ENCODE data around the gene LHX2.

The LHX2 gene

DNA sequence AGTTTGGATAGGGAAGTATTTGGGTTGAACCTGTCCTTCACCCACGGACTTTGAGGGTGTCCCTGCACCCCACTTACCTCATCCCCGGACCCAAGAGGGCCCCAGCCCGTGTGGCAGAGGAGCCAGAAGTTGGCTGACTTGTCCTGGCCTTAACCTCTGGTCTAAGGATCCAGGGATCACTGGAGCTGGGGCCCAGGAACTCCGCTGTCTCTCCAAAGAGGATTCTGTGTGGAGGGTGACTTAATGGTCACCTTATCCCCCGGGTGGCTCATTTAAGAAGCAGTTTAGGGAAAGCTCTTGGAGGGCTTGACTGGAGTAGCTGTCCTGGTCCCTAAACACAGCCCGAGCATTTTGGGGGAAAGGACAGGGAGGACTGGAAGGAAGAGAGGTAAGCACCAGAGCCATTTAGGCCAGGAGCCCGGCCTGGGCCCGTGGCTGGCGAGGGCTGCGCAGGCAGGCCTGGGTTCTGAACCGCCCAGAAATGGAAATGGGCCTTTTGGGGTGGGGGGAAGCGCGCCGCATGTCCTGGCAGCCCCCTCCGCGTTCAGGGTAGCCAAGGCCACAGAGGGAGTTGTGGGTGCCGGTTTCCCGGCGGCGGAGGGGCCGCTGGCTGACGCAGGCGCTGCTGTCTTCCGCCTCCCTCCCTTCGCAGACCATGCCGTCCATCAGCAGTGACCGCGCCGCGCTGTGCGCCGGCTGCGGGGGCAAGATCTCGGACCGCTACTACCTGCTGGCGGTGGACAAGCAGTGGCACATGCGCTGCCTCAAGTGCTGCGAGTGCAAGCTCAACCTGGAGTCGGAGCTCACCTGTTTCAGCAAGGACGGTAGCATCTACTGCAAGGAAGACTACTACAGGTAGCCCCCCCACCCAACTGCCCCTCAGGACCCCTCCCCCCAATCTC is 2.0 kb downstream of the LHX2 start:
- no peak for DNase-seq (ENCODE audit: low read depth, low spot score)

DNA sequence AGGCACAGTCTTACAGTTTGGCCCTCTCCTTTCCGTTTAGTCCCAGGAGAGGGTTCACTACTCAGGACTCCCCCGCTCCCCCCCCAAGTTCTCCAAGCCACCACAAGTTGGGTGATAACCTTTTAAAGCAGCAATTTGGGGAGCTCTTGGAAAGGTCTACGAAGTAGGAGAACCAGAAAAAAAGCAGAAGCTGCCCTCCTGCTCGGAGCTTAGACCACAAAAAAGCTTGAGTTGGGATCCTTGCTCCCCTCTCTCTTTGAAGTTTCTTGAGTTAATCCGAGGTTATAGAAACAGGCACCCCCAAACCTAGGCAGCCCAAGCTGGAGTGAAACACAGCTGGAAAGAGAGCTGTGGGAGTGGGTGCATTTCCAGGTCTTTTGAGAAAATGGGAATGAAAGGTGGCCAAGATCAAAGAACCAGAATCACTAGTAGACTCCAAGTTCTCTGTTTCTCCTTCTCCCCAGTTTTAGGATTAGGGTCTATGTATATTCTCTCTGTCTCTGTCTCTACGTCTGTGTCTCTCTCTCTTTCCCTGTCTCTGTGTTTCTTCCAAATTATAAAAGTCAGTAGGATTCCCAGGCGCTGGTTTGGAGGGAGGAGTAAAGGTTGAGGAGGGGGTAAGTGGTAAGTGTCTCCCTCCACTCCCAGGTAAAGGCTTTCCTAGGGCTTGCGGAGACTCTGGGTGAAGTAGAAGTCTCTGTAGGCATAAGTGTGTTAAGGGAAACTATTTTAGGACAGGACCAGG is 2.8 kb downstream of the LHX2 start:
- no peak for DNase-seq (ENCODE audit: low read depth, low spot score)

DNA sequence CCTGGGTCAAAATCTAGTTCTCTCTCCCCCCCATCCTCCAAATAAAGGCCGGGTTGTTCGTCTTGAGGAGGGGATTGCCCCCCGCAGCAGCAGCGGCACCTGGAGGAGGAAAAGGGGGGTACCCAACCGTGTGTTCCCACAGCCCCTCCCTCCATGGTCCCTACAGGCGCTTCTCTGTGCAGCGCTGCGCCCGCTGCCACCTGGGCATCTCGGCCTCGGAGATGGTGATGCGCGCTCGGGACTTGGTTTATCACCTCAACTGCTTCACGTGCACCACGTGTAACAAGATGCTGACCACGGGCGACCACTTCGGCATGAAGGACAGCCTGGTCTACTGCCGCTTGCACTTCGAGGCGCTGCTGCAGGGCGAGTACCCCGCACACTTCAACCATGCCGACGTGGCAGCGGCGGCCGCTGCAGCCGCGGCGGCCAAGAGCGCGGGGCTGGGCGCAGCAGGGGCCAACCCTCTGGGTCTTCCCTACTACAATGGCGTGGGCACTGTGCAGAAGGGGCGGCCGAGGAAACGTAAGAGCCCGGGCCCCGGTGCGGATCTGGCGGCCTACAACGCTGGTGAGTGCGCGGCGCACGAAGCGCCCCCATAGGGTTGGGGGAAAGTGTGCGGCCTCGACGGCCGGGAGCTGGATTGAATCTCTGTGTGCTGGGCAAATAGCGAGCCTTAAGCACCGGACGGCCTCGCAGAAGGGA is 3.5 kb downstream of the LHX2 start:
- no peak for DNase-seq (ENCODE audit: low read depth, low spot score)

- no peak for DNase-seq (ENCODE audit: low read depth, low spot score)
Observed at GRCh38 chr9:124015661-124016131, 4.1 kb downstream of the LHX2 start.

GRCh38 chr9:124016175-124017050 is 4.8 kb downstream of the LHX2 start:
- no peak for DNase-seq (ENCODE audit: low read depth, low spot score)

GRCh38 chr9:124017051-124017928 is 5.7 kb downstream of the LHX2 start:
- DNase-seq (ENCODE audit: low read depth, low spot score): no peak

- DNase-seq (ENCODE audit: low read depth, low spot score): no peak
Observed at GRCh38 chr9:124017929-124018729, 6.6 kb downstream of the LHX2 start.

GRCh38 chr9:124018730-124019697 is 7.4 kb downstream of the LHX2 start:
- no peak for DNase-seq (ENCODE audit: low read depth, low spot score)

GRCh38 chr9:124019771-124020519 is 8.4 kb downstream of the LHX2 start:
- no peak for DNase-seq (ENCODE audit: low read depth, low spot score)

GRCh38 chr9:124020520-124021384 is 9.2 kb downstream of the LHX2 start:
- DNase-seq (ENCODE audit: low read depth, low spot score): no peak

DNA sequence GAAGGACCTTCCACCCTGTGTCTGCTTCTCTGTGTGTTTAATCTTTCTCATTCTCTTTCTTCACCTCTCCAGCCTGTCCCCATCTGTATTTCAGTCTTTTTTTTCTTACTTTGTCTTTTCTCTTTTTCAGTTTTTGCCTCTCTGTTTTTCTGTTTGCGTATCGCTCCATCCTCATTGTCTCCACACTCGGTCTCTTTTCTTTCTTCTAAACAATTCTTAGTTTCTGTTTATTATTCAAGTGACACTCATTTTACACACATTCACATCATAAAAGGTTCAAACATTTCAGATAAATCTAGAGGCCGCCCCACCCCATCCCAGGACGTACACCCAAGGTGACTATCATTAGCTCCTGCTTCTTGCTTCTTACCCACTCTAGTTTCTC is 9.8 kb downstream of the LHX2 start:
- no peak for DNase-seq (ENCODE audit: low read depth, low spot score)

GRCh38 chr9:124022201-124023121 is 10.9 kb downstream of the LHX2 start:
- no peak for DNase-seq (ENCODE audit: low read depth, low spot score)

GRCh38 chr9:124024107-124024506 is 12.5 kb downstream of the LHX2 start:
- no peak for DNase-seq (ENCODE audit: low read depth, low spot score)

DNA sequence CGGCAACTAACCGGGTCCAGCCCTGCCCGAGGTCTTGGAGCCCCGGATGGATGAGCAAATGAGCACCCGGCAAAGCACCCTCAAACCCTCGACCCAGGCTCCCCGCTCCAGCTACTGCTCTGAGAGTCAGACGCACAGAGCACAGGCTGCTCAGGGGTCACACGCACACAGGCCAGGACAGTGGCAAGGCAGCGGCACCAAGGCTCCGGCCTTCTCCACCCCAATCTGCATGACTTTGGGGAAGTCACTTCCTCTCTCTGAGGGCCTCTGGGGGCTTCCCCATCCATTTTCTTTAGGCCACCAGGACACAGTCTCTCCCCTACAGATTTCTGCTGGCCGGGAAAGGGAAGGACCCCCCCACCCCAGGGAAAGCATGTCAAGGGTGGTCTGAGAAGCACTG is 18.0 kb downstream of the LHX2 start:
- no peak for DNase-seq (ENCODE audit: low read depth, low spot score)

DNA sequence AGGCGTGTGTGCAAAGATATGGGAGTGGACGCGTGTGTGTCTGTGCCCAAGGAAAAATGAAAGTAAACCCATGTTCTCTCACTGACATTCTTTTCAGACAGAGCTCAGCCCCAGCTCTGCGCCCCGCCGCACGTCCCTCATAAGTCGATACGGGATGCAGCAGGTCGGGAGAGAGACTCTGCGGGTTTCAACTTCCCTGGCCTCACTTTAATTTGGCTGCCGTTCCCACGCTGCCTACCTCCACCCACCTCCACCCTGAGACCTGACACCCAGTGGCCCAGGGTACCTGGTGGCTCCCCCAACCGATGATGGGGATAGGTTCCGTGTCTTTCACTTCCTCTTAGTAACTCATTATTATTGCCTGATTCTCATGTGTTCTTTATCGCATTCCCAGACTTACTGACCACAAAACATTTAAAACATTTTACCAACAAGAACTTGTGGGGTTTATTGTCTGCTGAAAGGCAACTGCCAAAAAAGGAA is 19.4 kb downstream of the LHX2 start:
- DNase-seq (ENCODE audit: low read depth, low spot score): no peak

Measured in activated CD4-positive, CD25-positive, alpha-beta regulatory T cell treated with anti-CD3 and anti-CD28 coated beads, Interleukin-2, amount 50 U/mL, for 16 hours (primary cell).